ENCODE results near the gene LTBP1. TPM values are rescaled to one million over a fixed set of nuclear protein-coding genes. Genes with fewer than 3 reads are reported as not detected.

Gene LTBP1
- total and polyA plus RNA-seq, 2 of the 13 experiments (the other 11 are each of a cell fraction or from before 2014, with no cell fraction given) = 0.12 to 0.22 TPM

- no TSS peak for BruUV-seq (replicated peaks)
- CTCF ChIA-PET (ENCODE audit: low intra/inter-chr PET ratio, low total read pairs) = no interaction called here
- no peak for ATAC-seq
Measured at GRCh38 chr2:33371304-33372090, 424.7 kb downstream of the LTBP1 start.

GRCh38 chr2:33372940-33373553 is 426.3 kb downstream of the LTBP1 start:
- WGBS (ENCODE audit: low lambda C conversion rate) = 16% methylated on average over 5 of the region's 5 CpGs
- DNase-seq (ENCODE audit: low spot score) = peak; percentile 45
- Histone ChIP-seq H3K4me2 (ENCODE audit: low read depth, low read length) (no peak overlapping the region), H3K4me3 (replicated peaks in 1 of 3; ENCODE audit: insufficient read depth in 1 of 3, low read depth in 2 of 3, low read length in 3 of 3) (no peak overlapping the region), H3K79me2 (ENCODE audit: insufficient read depth, low read length) (no peaks in the 10 kb centered on the region), H4K20me1 (ENCODE audit: insufficient read depth, low read length) (no peaks in the 10 kb centered on the region), H3K27me3 (ENCODE audit: control insufficient read depth in 1 of 2, insufficient read depth in 2 of 2, low read length in 2 of 2) (peaks cover 0 to 3% of the 10 kb centered on the region in 2 experiments; a peak in 1 of 5 replicates), H3K4me1 (ENCODE audit: insufficient read depth, low read length) (no peaks in the 10 kb centered on the region), H3K27ac (ENCODE audit: extremely low read length, insufficient read depth, low read length) (no peak overlapping the region), H2AFZ (ENCODE audit: low read length) (no peak overlapping the region), H3K9ac (ENCODE audit: insufficient read depth, low read depth, low read length) (no peak overlapping the region), H3K36me3 (replicated peaks in 1 of 2; ENCODE audit: control insufficient read depth in 1 of 2, insufficient read depth in 2 of 2, low read length in 2 of 2) (no peaks in the 10 kb centered on the region; a peak in 1 of 5 replicates), H3K9me3 (ENCODE audit: low read length) (no peaks in the 10 kb centered on the region)
- in situ Hi-C loops (cut with HindIII; ENCODE audit: extremely low pct_ligation_motif_present, low pct_unique_long_range_greater_than_20kb) = loop anchor here (5.0 to 10.0 kb wide), 2 partner anchors 601 to 818 kb away; no protein-coding TSS in a partner anchor
- no TSS peak for BruUV-seq (replicated peaks)
- peak; percentile 76 for FAIRE-seq
- ChIA-PET CTCF (ENCODE audit: low intra/inter-chr PET ratio, low total read pairs) (interaction anchor here (0.6 to 2.4 kb wide), 2 partner anchors 339 to 600 kb away, joined by 3 to 13 read pairs; no protein-coding TSS in a partner anchor), POLR2A (no interaction called here)
- ATAC-seq = peak; percentile 66
- intact Hi-C loops (cut with micrococcal nuclease; ENCODE audit: unreplicated experiment) = loop anchor here (1.0 to 10.0 kb wide), 4 partner anchors 238 to 601 kb away; partner anchors contain the start of gene LTBP1
- TF ChIP-seq JUN (CRISPR knock-in tag; IDR thresholded peaks at IDR 0.05) (no peak), ZNF580 (CRISPR knock-in tag; IDR thresholded peaks at IDR 0.05; ENCODE audit: borderline replicate concordance, low read depth) (no peak), MAFK (conservative IDR thresholded peaks at IDR 0.05 in 1 of 2, IDR thresholded peaks at IDR 0.05 in 1 of 2; ENCODE audit: low read length in 2 of 2) (no peak), ZNF33A (CRISPR knock-in tag; IDR thresholded peaks at IDR 0.05; ENCODE audit: borderline replicate concordance) (no peak), ZNF660 (CRISPR knock-in tag; IDR thresholded peaks at IDR 0.05; ENCODE audit: borderline replicate concordance, low read depth) (no peak), ZNF282 (IDR thresholded peaks at IDR 0.05; ENCODE audit: partially characterized antibody) (no peak), ZSCAN30 (CRISPR knock-in tag; IDR thresholded peaks at IDR 0.05) (no peak), STAG1 (CRISPR knock-in tag; IDR thresholded peaks at IDR 0.05) (peak; percentile 81), MTA1 (CRISPR knock-in tag; IDR thresholded peaks at IDR 0.05; ENCODE audit: borderline replicate concordance) (no peak), CBX1 (IDR thresholded peaks at IDR 0.05; ENCODE audit: low read depth) (no peak), ELF1 (CRISPR knock-in tag; IDR thresholded peaks at IDR 0.05) (no peak), ZNF781 (CRISPR knock-in tag; IDR thresholded peaks at IDR 0.05; ENCODE audit: borderline replicate concordance, not compliant biosample characterization) (no peak), CREB1 (IDR thresholded peaks at IDR 0.05) (no peak), CREB1 (CRISPR knock-in tag; IDR thresholded peaks at IDR 0.05) (no peak), ZBTB8A (CRISPR knock-in tag; IDR thresholded peaks at IDR 0.05; ENCODE audit: borderline replicate concordance, low read depth) (no peak), ZNF530 (CRISPR knock-in tag; IDR thresholded peaks at IDR 0.05; ENCODE audit: low read depth) (no peak)

More at GRCh38 chr2:33371304-33372090, 424.7 kb downstream of the LTBP1 start:
- H3K27me3 ChIP-seq (ENCODE audit: control insufficient read depth in 1 of 2, insufficient read depth in 2 of 2, low read length in 2 of 2) = peaks cover 0 to 2% of the 10 kb centered on the region in 2 experiments; a peak in 2 of 5 replicates
- POLR2A ChIA-PET = no interaction called here
- no peak overlapping the region for H2AFZ ChIP-seq (ENCODE audit: low read length)
- intact Hi-C loops (cut with micrococcal nuclease; ENCODE audit: unreplicated experiment) = loop anchor here (2.0 to 10.0 kb wide), 3 partner anchors 237 to 424 kb away; partner anchors contain the start of gene LTBP1
- H3K9ac ChIP-seq (ENCODE audit: insufficient read depth, low read depth, low read length) = no peak overlapping the region
- TF ChIP-seq CCAR2 (optimal IDR thresholded peaks at IDR 0.05; ENCODE audit: low read depth, low read length) (no peak), ZNF768 (CRISPR knock-in tag; IDR thresholded peaks at IDR 0.05) (no peak), SATB2 (CRISPR knock-in tag; IDR thresholded peaks at IDR 0.05) (no peak)
- H3K79me2 ChIP-seq (ENCODE audit: insufficient read depth, low read length) = no peaks in the 10 kb centered on the region
- H3K36me3 ChIP-seq (replicated peaks in 1 of 2; ENCODE audit: control insufficient read depth in 1 of 2, insufficient read depth in 2 of 2, low read length in 2 of 2) = no peaks in the 10 kb centered on the region; a peak in 1 of 5 replicates
- H3K4me1 ChIP-seq (ENCODE audit: insufficient read depth, low read length) = no peaks in the 10 kb centered on the region
- H4K20me1 ChIP-seq (ENCODE audit: insufficient read depth, low read length) = no peaks in the 10 kb centered on the region
- H3K4me3 ChIP-seq (replicated peaks in 1 of 3; ENCODE audit: insufficient read depth in 1 of 3, low read depth in 2 of 3, low read length in 3 of 3) = no peak overlapping the region
- 31% methylated on average over 8 of the region's 8 CpGs for WGBS (ENCODE audit: low lambda C conversion rate)
- no peaks in the 10 kb centered on the region for H3K9me3 ChIP-seq (ENCODE audit: low read length)
- DNase-seq (ENCODE audit: low spot score) = no peak
- H3K27ac ChIP-seq (ENCODE audit: extremely low read length, insufficient read depth, low read length) = no peak overlapping the region
- in situ Hi-C loops (cut with HindIII; ENCODE audit: extremely low pct_ligation_motif_present, low pct_unique_long_range_greater_than_20kb) = loop anchor here (5.0 to 10.0 kb wide), 2 partner anchors 599 to 817 kb away; no protein-coding TSS in a partner anchor
- no peak overlapping the region for H3K4me2 ChIP-seq (ENCODE audit: low read depth, low read length)
- FAIRE-seq = no peak

Measured in HepG2 (cell line).